OCI-LY1 (cell line): ENCODE results near the gene CMBL.

Experiments used
- H2AFZ ChIP-seq: fragments of 200-600 bp; sonication (generic), shearing (Covaris generic); 2 replicates; pipeline ENCODE4 v1.6.0; 2014; ENCODE audit warnings: antibody characterized with exemption, mild to moderate bottlenecking, low read length
- H3F3A ChIP-seq: fragments of 200-600 bp; sonication (generic), shearing (Covaris generic); 2 replicates; pipeline ENCODE4 v1.6.0; 2014; ENCODE audit warnings: mild to moderate bottlenecking, antibody characterized with exemption, low read length, moderate library complexity; ENCODE audit not compliant: insufficient read depth
- H3K27ac ChIP-seq: fragments of 200-600 bp; sonication (generic); 2 replicates; pipeline ENCODE4 v1.5.1; 2014; ENCODE audit warnings: low read length, mixed run types, mild to moderate bottlenecking, low read depth; ENCODE audit not compliant: poor library complexity, severe bottlenecking
- H3K27me3 ChIP-seq: fragments of 200-600 bp; sonication (generic); 2 replicates; pipeline ENCODE4 v1.6.0; 2014; ENCODE audit warnings: antibody characterized with exemption, mild to moderate bottlenecking, low read length, moderate library complexity; ENCODE audit not compliant: insufficient read depth
- H3K36me3 ChIP-seq: fragments of 200-600 bp; sonication (generic); 2 replicates; pipeline ENCODE4 v1.6.1; 2014; ENCODE audit warnings: mild to moderate bottlenecking, antibody characterized with exemption, low read length, moderate library complexity, mixed read lengths; ENCODE audit not compliant: insufficient read depth
- H3K4me1 ChIP-seq: fragments of 200-600 bp; sonication (generic); 2 replicates; pipeline ENCODE4 v1.5.1; 2014; ENCODE audit warnings: mild to moderate bottlenecking, low read length, moderate library complexity; ENCODE audit not compliant: insufficient read depth, severe bottlenecking
- H3K4me2 ChIP-seq: fragments of 200-600 bp; sonication (generic), shearing (Covaris generic); 2 replicates; pipeline ENCODE4 v1.6.1; 2014; ENCODE audit warnings: low read length
- H3K4me3 ChIP-seq: fragments of 200-600 bp; sonication (generic); 2 replicates; pipeline ENCODE4 v1.5.1; 2014; ENCODE audit warnings: low read length, low read depth, mild to moderate bottlenecking, mixed read lengths; ENCODE audit not compliant: poor library complexity, severe bottlenecking
- H3K79me2 ChIP-seq: fragments of 200-600 bp; shearing (Covaris generic); 2 replicates; pipeline ENCODE4 v1.6.1; 2016; ENCODE audit warnings: mixed run types, low read length, mixed read lengths; ENCODE audit not compliant: insufficient read depth
- H3K9ac ChIP-seq: fragments of 200-600 bp; sonication (generic), shearing (Covaris generic); 2 replicates; pipeline ENCODE4 v1.6.1; 2014; ENCODE audit warnings: mild to moderate bottlenecking, low read length, mixed read lengths
- H3K9me2 ChIP-seq: fragments of 200-600 bp; sonication (generic), shearing (Covaris generic); 2 replicates; pipeline ENCODE4 v1.6.1; 2014; ENCODE audit warnings: low read depth, mild to moderate bottlenecking, low read length, mixed read lengths
- H3K9me3 ChIP-seq: fragments of 200-600 bp; shearing (Covaris generic); 2 replicates; pipeline ENCODE4 v1.6.1; 2014; ENCODE audit warnings: low read length, mixed read lengths
- H4K20me1 ChIP-seq: fragments of 200-600 bp; sonication (generic), shearing (Covaris generic); 2 replicates; pipeline ENCODE4 v1.6.0; 2016; ENCODE audit warnings: mild to moderate bottlenecking, low read length; ENCODE audit not compliant: insufficient read depth
- CTCF ChIP-seq: fragments of 200-600 bp; sonication (generic), shearing (Covaris generic); IDR thresholded peaks from 2 replicates; pipeline ENCODE4 v1.5.1; 2017; ENCODE audit warnings: mild to moderate bottlenecking, antibody characterized with exemption, low read length, moderate library complexity, mixed read lengths
- EZH2 ChIP-seq: fragments of 200-600 bp; sonication (generic), shearing (Covaris generic); IDR thresholded peaks from 2 replicates; pipeline ENCODE4 v1.8.0; 2017; ENCODE audit warnings: borderline replicate concordance, mixed run types, mild to moderate bottlenecking, antibody characterized with exemption, low read length, moderate library complexity, mixed read lengths

CMBL gene

GRCh38 chr5:10233505-10233904, 74.2 kb downstream of the CMBL start:
- Histone ChIP-seq H3K4me1 (no peaks in the 10 kb centered on the region), H3K4me3 (no peak overlapping the region), H3K36me3 (peaks cover 37% of the 10 kb centered on the region; the same call in 1 of the 2 replicates), H3K79me2 (no peaks in the 10 kb centered on the region), H3K27ac (no peak overlapping the region), H3F3A (no peaks in the 10 kb centered on the region), H3K4me2 (no peak overlapping the region), H4K20me1 (no peaks in the 10 kb centered on the region), H2AFZ (no peak overlapping the region), H3K9me3 (no peaks in the 10 kb centered on the region), H3K9me2 (no peaks in the 10 kb centered on the region), H3K27me3 (no peaks in the 10 kb centered on the region), H3K9ac (no peak overlapping the region)
- peak; percentile 9; the same call in 1 of the 2 replicates for TF ChIP-seq CTCF
- TF ChIP-seq EZH2 = no peak

- no peaks in the 10 kb centered on the region for H4K20me1 ChIP-seq
- no peaks in the 10 kb centered on the region for H3K9me2 ChIP-seq
Observed at GRCh38 chr5:10233011-10233410, 74.7 kb downstream of the CMBL start.

GRCh38 chr5:10232386-10232785, 75.3 kb downstream of the CMBL start:
- H3K9ac ChIP-seq = no peak overlapping the region
- H3K27ac ChIP-seq = no peak overlapping the region
- H3K4me1 ChIP-seq = no peaks in the 10 kb centered on the region
- H3K79me2 ChIP-seq = no peaks in the 10 kb centered on the region
- H2AFZ ChIP-seq = no peak overlapping the region
- H3K9me3 ChIP-seq = no peaks in the 10 kb centered on the region
- TF ChIP-seq EZH2 (no peak), CTCF (no peak)
- H3K27me3 ChIP-seq = no peaks in the 10 kb centered on the region
- H3K4me2 ChIP-seq = no peak overlapping the region
- H3K4me3 ChIP-seq = no peak overlapping the region
- no peaks in the 10 kb centered on the region for H3F3A ChIP-seq
- H3K36me3 ChIP-seq = peaks cover 33% of the 10 kb centered on the region
- H4K20me1 ChIP-seq = no peaks in the 10 kb centered on the region
- no peaks in the 10 kb centered on the region for H3K9me2 ChIP-seq

More at GRCh38 chr5:10233011-10233410, 74.7 kb downstream of the CMBL start:
- no peaks in the 10 kb centered on the region for H3K4me1 ChIP-seq
- no peaks in the 10 kb centered on the region for H3F3A ChIP-seq
- TF ChIP-seq EZH2 (no peak), CTCF (no peak)
- no peak overlapping the region for H3K4me3 ChIP-seq
- no peak overlapping the region for H3K4me2 ChIP-seq
- no peak overlapping the region for H3K27ac ChIP-seq
- no peaks in the 10 kb centered on the region for H3K27me3 ChIP-seq
- no peak overlapping the region for H3K9ac ChIP-seq
- H3K79me2 ChIP-seq = no peaks in the 10 kb centered on the region
- no peaks in the 10 kb centered on the region for H3K9me3 ChIP-seq
- peaks cover 34% of the 10 kb centered on the region; the same call in 1 of the 2 replicates for H3K36me3 ChIP-seq
- no peak overlapping the region for H2AFZ ChIP-seq
